Posterior cingulate gyrus (tissue), 11 donors: Measurements from ENCODE around the gene CIZ1.
"Not testable (repeated sequence)": the region's sequence is repeated elsewhere in the genome, so short reads cannot be mapped to it uniquely, and the experiment has no call there.

Source experiments
- DNase-seq, 10 donors: peaks; one replicate each; pipeline versions ENCODE4 v3.0.0 to v3.0.0-alpha.2; 2020 to 2021; ENCODE audit warnings: mixed read lengths in 3 of 10
- intact Hi-C: fragments of 100-400 bp; cut with DNase I; formaldehyde crosslinking; loops from one replicate; pipeline ENCODE4 v1.15.1; 2023

Gene CIZ1, protein sequence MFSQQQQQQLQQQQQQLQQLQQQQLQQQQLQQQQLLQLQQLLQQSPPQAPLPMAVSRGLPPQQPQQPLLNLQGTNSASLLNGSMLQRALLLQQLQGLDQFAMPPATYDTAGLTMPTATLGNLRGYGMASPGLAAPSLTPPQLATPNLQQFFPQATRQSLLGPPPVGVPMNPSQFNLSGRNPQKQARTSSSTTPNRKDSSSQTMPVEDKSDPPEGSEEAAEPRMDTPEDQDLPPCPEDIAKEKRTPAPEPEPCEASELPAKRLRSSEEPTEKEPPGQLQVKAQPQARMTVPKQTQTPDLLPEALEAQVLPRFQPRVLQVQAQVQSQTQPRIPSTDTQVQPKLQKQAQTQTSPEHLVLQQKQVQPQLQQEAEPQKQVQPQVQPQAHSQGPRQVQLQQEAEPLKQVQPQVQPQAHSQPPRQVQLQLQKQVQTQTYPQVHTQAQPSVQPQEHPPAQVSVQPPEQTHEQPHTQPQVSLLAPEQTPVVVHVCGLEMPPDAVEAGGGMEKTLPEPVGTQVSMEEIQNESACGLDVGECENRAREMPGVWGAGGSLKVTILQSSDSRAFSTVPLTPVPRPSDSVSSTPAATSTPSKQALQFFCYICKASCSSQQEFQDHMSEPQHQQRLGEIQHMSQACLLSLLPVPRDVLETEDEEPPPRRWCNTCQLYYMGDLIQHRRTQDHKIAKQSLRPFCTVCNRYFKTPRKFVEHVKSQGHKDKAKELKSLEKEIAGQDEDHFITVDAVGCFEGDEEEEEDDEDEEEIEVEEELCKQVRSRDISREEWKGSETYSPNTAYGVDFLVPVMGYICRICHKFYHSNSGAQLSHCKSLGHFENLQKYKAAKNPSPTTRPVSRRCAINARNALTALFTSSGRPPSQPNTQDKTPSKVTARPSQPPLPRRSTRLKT

DNA sequence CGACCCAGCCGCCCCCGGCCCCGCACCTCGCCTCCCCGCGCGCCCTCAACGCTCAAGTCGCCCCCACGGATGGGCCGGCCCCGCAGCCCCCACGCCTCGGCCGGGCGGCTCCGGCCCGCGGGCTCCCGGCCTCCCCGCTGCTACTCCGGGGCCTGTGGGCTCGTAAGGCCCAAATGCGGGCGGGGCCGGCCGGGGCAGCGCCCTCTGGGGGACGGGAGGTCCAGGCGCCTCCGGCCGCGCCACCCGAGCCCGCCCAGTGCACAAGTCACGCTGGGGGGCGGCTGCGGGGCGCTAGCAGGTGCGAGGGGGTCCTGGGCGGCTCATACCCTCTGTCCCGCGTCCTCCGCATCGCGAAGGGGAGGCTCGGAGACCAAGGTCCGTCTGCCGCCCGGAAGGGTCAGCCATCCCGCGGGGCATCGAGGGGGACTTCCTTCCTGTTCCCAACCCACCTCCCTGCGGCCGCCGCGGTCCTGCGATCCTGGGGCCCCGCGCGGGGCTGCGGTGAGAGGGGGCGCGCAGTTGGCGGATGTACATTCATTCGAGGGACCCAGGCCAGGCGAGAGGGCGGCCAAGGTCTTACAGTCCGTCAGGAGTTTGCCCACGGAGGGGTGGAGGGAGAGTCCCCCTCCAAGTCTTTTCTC lies at the start of gene CIZ1:
Gene CIZ1 (minus strand): TSS at position 167 of the 641 bp plus-strand sequence. CDS start 715 bp downstream, outside the sequence.
- intact Hi-C loops, result no loop called here

DNA sequence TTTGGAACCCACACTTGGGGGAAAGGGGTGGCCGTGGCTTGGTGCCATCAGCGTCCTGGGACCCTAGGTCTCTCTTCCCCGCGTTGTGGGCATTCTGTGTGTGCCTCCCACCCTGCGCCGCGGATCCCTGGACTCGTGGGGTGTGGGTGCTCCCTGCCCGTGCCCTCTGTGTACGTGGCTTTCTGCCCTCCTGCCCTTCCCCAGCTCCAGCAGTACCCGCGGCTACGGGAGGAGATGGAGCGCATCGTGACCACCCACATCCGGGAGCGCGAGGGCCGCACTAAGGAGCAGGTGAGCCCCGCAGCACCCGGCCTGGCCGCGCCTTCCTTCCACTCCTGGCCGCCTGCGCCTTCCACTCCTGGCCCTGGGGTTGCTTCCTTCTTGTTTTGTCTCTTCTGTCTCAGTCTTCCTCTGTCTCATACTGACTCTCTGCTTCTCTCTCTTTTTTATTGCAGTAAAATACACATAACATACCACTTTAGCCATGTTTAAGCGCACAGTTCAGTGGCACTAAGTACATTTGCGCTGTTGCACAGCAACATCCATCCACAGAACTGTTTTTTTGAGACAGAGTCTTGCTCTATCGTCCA lies 42.5 kb upstream of the CIZ1 start:
- intact Hi-C loops, result no loop called here
- peak in 2 of 10 donors; percentile 70 to 80 for DNase-seq

More for the DNA sequence above, at the start of gene CIZ1:
- peak; percentile 53 to 96 (median 74) for DNase-seq

DNA sequence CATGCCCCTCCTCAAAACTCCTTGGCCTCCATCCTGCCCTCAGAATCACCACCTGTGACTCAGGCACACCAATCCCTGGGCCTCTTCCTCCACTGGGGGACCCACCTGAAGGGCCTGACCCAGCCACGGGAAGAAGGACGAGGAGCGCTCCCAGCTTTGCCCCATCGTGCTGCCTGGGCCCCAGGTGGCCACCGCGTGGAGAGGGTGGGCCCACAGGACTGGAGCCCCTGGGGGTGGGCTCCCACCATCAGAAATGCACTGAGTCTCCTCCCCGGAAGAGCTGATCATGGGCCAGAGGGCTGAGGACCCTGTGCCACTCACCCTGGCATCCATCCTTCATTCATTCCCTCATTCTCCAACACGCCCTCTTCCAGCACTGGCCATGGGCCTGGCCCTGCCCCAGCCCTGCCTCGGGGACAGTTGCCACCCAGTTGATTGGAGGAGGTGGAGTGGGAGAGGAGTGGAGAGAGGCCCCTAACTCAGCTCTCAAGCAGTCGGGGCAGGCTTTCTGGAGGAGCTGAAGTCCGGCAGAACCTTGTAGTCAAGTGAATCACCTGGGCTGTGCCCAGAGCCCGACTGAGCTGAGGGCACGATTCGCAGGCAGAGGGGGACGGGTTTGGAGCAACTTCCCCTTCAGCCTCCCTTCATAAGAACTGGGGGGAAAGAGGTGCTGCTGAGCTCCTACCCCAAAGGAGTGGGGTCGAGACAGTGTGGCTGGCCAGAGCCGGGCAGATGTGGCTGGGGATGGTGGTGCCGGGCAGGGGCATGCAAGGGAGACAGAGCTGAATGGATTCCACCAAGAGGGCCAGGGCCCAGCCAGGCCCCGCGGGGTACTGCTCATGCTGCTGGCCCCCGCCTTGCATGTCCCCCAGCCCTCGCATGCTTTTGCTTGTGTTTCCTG lies 41.4 kb upstream of the CIZ1 start:
- intact Hi-C loops, result no loop called here
- peak in 1 of 10 donors; percentile 54 for DNase-seq

DNA sequence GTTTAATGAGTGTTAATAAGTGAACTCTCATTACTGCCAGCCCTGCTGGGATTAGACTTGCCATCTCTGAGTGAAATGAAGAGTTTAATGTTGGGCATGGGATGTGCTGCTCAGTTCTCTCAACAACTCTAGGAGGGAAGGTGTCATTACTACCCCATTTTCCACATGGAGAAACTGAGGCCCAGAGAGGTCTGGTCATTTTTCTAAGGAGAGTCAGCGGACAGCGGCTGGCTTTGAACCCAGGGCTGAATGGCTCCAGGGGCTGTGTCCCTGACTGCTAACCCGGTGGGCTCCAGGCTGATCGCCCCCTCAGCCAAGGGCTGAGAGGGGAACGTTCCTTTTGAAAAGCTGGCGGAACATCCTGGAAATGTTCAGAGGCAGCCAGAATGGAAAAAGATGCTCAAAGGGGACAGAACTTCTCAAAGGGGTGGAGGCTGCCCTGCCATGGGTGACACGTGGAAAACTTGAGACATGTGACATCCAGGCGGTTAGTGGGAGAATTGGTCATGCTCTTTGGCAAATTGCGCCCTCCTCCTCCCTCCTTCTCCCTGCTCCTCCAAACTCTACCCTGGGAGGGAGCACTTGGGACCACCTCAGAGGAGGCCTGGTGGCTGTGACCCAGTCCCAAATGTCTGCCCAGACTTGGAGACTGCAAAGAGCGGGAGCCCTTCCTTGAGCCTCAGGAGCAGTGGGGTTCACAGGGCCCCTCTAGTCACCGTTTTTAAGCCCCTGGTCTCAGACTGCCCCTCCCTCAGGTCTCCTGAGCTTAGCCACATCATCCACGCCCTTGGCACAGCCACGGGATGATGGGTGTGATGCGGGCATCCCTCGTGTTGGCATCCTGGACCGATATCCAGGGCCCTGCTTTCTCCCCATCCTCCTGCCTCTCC lies 40.5 kb upstream of the CIZ1 start:
- peak in 1 of 10 donors; percentile 43 for DNase-seq
- intact Hi-C loops, result no loop called here

DNA sequence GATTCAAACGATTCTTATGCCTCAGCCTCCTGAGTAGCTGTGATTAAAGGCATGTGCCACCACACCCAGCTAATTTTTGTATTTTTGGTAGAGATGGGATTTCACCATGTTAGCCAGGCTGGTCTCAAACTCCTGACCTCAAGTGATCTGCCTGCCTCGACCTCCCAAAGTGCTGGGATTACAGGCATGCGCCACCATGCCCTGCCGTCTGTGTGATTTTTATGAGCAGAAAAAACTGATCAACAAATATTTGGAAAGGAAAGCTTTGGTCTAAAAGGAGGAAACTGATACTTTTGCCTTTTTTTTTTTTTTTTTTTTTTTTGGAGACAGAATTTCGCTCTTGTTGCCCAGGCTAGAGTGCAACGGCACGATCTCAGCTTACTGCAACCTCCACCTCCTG lies 39.5 kb upstream of the CIZ1 start:
- intact Hi-C loops, result not testable (repeated sequence)

DNA sequence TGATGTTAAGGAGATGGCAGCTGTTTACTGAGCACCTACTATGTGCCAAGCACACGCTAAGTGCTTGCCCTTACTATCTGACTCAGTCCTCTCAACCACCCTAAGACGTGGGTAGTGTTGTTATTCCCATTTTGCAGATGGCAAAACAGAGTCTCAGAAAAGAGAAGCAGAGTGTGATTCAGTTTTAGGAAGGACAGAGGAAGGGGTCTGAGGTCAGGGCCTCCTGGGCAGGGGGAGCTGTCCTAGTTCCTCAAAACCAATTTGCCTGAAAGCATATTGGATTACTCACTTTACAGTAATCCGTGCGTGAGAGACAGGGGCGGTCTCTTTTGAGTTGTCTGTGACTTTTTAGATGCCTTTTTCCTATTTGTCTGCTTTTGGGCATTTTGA lies 35.0 kb upstream of the CIZ1 start:
- intact Hi-C loops, result no loop called here
- DNase-seq, result no peak

More for the DNA sequence above, 39.5 kb upstream of the CIZ1 start:
- peak in 1 of 10 donors; percentile 40 for DNase-seq

DNA sequence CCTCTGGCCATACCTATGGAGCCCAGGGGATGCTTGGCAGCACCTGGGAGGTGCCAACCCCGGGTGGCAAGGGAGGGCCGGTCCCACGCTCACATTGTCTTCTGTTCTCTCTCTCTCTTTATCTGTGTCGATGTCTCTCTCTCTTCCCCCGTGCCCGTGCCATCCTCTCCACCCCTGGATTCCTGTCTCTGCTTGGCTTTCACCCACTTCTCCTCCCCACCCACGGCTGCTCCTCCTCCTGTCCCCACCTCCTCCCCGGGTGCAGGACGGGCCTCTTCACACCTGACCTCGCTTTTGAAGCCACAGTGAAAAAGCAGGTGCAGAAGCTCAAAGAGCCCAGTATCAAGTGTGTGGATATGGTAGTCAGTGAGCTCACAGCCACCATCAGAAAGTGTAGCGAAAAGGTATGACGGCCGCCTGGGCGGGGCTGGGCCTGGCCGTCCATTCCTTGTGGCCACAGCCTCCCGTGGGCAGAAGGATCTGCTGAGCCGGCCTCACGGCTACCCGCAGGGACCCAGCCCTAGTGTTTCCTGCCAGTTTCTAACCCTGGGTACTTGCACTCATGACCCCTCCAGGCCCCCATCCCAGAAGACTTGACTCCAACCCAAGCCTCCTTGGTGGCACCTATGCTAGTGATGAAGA lies 34.5 kb upstream of the CIZ1 start:
- DNase-seq, result peak in 1 of 10 donors; percentile 35
- intact Hi-C loops, result no loop called here

DNA sequence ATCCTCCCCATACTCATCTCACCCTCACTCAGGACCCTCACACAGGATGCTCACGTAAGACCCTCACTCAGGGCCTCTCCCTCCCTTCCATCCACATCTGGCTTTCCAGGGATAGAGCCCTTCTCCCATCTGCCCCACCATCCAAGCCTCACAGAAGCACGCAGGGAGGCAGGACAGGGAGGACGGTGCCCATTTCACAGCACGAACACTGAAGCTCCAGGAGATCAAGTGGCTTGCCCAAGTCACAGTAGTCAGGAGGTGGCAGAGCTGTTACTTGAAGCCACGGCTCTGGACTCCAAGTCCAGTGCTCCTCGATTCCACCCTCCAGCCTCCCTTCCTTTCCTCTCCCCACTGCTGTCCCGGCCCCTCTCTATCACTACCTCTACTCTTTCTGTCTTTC lies 33.5 kb upstream of the CIZ1 start:
- intact Hi-C loops, result no loop called here
- no peak for DNase-seq

DNA sequence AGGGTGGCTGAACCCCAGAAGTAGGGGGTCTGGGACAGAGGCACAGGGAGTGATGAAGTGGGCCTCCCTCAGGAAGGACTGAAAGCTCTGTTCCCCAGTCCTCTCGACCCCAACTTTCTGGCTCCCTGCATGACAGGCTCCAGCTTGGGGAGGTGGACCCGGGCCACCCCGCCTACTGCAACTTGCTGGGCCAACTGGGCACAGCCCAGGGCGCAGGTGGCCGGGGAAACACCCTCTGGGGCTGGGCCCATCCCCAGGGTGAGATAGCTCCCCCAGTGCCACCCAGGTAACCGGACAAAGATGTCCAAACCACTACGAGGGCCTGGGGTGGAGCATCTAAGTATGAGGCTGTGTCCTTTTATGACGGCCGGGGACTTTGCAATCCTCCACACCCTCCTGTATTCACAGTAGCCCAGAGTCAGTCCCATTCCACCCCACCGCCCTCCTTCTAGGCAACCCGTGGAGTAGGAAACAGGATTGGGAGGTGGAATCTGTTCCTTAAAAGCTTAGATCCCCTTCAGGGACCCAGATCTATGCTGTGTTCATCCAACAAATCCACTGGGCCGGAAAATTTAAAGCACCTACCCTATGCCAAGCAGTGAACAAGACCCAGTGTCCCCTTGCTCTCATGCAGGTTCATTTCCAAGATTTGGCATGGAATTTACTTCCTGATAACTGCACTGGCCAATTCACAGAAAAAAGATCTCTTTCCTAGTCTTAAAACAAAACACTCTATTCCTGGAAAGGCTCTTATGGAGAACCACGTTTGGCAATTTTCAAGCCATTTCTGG lies 31.7 kb upstream of the CIZ1 start:
- intact Hi-C loops, result no loop called here
- no peak for DNase-seq

DNA sequence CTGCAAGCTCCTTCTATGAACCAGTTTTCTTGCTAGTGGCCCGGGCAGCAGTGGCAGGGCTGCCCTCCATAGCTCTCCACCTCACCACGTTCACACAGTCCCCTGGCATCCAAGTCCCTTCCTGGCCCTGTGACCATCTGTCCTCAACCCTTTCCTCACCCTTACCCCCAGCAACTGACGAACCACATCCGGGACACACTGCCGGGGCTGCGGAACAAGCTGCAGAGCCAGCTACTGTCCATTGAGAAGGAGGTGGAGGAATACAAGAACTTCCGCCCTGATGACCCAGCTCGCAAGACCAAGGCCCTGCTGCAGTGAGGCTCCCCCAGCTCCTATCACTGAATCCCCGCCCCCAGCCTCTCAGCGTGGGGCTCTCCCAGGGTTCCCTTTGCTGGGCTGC lies 30.7 kb upstream of the CIZ1 start:
- intact Hi-C loops, result no loop called here
- no peak for DNase-seq

DNA sequence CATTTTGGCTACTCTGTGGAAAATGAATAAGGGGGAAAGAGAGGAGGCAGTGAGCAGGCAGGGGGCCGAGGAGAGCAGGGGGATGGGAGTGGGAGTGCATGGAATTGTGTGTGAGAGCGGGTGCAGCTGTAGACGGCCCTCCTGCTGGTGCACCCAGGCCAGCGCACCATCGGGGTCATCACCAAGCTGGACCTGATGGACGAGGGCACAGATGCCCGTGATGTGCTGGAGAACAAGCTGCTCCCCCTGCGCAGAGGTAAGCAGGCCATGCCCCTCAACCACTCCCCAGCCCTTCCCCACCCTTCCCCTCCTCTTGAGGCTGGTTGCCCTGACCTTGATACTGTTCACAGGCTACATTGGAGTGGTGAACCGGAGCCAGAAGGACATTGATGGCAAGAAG lies 28.5 kb upstream of the CIZ1 start:
- DNase-seq, result no peak
- intact Hi-C loops, result no loop called here

DNA sequence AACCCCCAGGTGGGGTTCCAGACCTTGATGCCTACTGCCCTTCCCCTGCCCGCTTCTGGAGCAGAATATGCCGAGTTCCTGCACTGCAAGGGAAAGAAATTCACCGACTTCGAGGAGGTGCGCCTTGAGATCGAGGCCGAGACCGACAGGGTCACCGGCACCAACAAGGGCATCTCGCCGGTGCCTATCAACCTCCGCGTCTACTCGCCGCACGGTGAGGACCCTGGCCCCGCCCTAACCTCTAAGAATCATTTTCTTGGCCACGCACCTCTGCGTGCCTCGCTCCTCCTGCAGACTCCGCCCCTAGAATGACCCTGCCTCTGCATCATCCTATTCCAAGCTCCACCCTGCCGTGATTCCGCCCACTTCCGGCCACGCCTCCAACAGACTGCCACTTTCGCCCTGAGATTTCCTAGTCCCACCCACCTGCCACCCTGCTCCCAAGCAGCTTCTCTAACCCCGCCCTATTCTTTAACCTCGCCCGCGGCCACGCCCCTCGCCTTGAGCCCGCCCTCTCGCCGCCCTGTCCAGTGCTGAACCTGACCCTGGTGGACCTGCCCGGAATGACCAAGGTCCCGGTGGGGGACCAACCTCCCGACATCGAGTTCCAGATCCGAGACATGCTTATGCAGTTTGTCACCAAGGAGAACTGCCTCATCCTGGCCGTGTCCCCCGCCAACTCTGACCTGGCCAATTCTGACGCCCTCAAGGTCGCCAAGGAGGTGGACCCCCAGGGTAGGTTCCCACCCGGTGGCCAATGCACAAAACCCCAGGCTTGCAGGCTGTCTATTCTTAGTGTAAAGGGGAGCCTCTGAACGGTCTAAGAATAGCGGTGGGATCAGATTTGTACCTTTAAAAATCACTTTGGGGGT lies 27.4 kb upstream of the CIZ1 start:
- peak; percentile 61 to 97 (median 83) for DNase-seq
- intact Hi-C loops, result no loop called here

DNA sequence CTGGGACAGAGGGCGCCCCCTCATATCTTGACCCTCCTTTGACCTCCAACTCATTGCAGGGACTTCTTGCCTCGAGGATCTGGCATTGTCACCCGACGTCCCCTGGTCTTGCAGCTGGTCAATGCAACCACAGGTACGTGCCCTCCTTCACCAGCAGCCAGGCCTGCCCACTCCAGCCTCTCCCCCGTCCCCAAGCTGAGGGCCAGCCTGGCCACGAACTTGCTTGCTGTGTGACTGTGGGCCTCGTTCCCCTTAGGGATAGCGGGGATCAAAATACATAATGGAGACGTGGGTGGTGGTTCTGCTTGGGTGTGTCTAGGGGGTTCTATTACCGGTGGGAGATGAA lies 26.8 kb upstream of the CIZ1 start:
- no peak for DNase-seq
- intact Hi-C loops, result no loop called here

DNA sequence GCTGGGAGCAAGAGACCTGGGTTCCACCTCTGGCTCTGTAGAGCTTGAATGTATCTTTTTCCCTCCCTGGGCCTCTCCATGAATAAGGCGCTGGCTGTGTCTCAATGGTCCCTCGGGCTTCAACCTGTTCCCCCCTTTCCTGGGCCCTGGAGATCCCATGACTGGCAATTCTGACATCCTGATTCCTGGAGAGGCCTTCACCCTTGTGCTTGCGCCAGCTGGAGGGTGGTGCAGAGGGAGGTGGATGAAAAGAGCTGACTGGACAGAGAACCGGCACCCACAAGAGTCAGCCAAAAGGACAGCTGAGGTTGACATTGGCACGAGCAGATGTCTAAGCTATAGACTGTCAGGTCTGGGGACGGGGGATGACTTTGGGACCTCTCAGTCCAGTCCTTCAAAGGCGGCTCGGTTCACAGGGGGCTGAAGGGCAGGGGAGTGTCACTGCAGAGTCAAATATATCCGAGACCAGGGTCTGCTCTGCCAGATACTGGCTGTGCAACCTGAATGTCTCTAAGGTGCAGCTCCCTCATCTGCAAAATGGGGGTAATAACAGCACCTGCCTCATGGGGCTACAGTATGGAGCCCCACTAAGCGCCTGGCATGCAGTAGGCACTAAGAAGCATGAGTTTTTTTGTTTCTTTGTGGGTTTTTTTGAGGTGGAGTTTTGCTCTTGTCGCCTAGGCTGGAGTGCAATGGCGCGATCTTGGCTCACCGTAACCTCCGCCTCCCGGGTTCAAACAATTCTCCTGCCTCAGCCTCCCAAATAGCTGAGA lies 25.6 kb upstream of the CIZ1 start:
- DNase-seq, result no peak
- intact Hi-C loops, result no loop called here
